Adrenal gland (tissue), 12 donors: ENCODE results near the gene GLIPR2. TPM values are rescaled to one million over a fixed set of nuclear protein-coding genes. Genes with fewer than 3 reads are reported as not detected.

ENCODE experiments used
- DNase-seq, 7 donors: peaks; one replicate each; pipeline ENCODE4 v3.0.0-alpha.2; 2019 to 2020
- H3K27ac ChIP-seq, 5 donors: fragments of 200-600 bp; sonication (generic) in 4 of 5; 1 replicate in 3 of 5; 2 replicates in 2 of 5; pipeline versions ENCODE4 v1.5.1 to v1.8.0; 2016 to 2020; ENCODE audit warnings: mild to moderate bottlenecking in 1 of 5
- H3K27me3 ChIP-seq: fragments of 200-600 bp; 2 replicates; pipeline ENCODE4 v1.8.0; 2021
- H3K36me3 ChIP-seq, 2 donors: fragments of 200-600 bp; replicated peaks in 1 of 2; 1 replicate in 1 of 2; 2 replicates in 1 of 2; pipeline versions ENCODE4 v1.5.1 to v1.8.0; 2018 to 2022
- H3K4me1 ChIP-seq, 2 donors: fragments of 200-600 bp; replicated peaks in 1 of 2; 1 replicate in 1 of 2; 2 replicates in 1 of 2; pipeline versions ENCODE4 v1.5.1 to v1.8.0; 2018 to 2021
- H3K4me3 ChIP-seq, 4 donors: fragments of 200-600 bp; sonication (generic) in 3 of 4; one replicate each; pipeline ENCODE4 v1.5.1; 2016 to 2018
- H3K9me3 ChIP-seq, 3 donors: fragments of 200-600 bp; sonication (generic) in 1 of 3; replicated peaks in 1 of 3; 1 replicate in 2 of 3; 2 replicates in 1 of 3; pipeline versions ENCODE4 v1.5.1 to v1.8.0; 2016 to 2021
- CTCF ChIP-seq, 6 experiments: fragments of 450-650 bp in 4 of 6; fragments of 200-600 bp in 2 of 6; sonication (generic) in 1 of 6; IDR thresholded peaks; 1 replicate in 5 of 6; 2 replicates in 1 of 6; pipeline versions ENCODE4 v1.5.1 to v1.8.0; 2016 to 2021; ENCODE audit warnings: antibody characterized with exemption in 6 of 6, mild to moderate bottlenecking in 2 of 6, moderate library complexity in 1 of 6
- POLR2A ChIP-seq, 2 donors: fragments of 450-650 bp; IDR thresholded peaks; one replicate each; pipeline ENCODE4 v1.6.1; 2017; ENCODE audit warnings: antibody characterized with exemption in 2 of 2, mild to moderate bottlenecking in 2 of 2, moderate library complexity in 1 of 2
- WGBS, 4 donors: extraction: QIAGEN DNeasy Blood & Tissue Kit in 2 of 4; methylation state at CpG; one replicate each; pipeline versions ENCODE4 v1.1.5 to v1.1.7; 2013 to 2017; 5-methylcytosine and 5-hydroxymethylcytosine counted together
- intact Hi-C, 2 donors: fragments of 100-400 bp; cut with DNase I; formaldehyde crosslinking; loops; one replicate each; pipeline versions ENCODE4 v1.14.1 to v1.15.0; 2022 to 2023
- polyA plus RNA-seq, 3 donors: library from polyadenylated mRNA; stranded (reverse); fragments of 200-250 nt in 2 of 3; fragments of 350-450 nt in 1 of 3; fragmentation: Illumina TruSeq in 1 of 3; extraction: RNeasy Lipid Tissue Mini Kit (QIAGEN cat#74804) in 1 of 3; gene quantifications; one replicate each; pipeline ENCODE4 v1.2.3, GENCODE V29; 2013 to 2014
- total RNA-seq, 9 donors: library from RNA; depleted of rRNA in 4 of 9; stranded (reverse); fragments of >200 nt in 4 of 9; fragments of 120-200 nt in 1 of 9; fragmentation: NEBNext Ultra II Directional in 1 of 9; extraction: Animal tissue kit (Norgen Biotek cat#: 25700) in 1 of 9; gene quantifications; one replicate each; pipeline versions ENCODE4 v1.1.0 to v1.2.4, GENCODE V29; 2013 to 2023
- donor health status: healthy with polysubstance abuse.
- donor health status: Bipolar disorder and iron deficiency.
- donor health status: DM: yes; HTN: yes; CAD: no.
- donor health status: DM: no; HTN: no; CAD: no.
- donor health status: DM: no; HTN: no; CAD: no.
- donor health status: DM: yes; HTN: yes; CAD: no.

GLIPR2 gene
- total and polyA plus RNA-seq, 12 donors, result 16.1 to 56.3 (median 33.5) TPM

- H3K4me3 ChIP-seq, result peak within 1 kb of the TSS; percentile 76 to 91 (median 79)
- 0 to 1% (median 0%) methylated on average over 22 to 68 of the region's 68 CpGs for WGBS, 4 donors
- H3K27ac ChIP-seq, result peak within 1 kb of the TSS; percentile 22 to 92 (median 87)
- peaks cover 37 to 45% of the 10 kb centered on the region in 2 donors for H3K4me1 ChIP-seq
- intact Hi-C loops, result loop anchor here in 1 of 2 donors (5.0 kb wide), 1 partner anchor 137 kb away; no protein-coding TSS in a partner anchor
- no peaks in the 10 kb centered on the region for H3K36me3 ChIP-seq
- no peaks in the 10 kb centered on the region for H3K9me3 ChIP-seq
- peak; percentile 38 to 70 (median 58) for TF ChIP-seq CTCF (IDR thresholded peaks at IDR 0.05)
- peak; percentile 85 to 90 for TF ChIP-seq POLR2A (IDR thresholded peaks at IDR 0.05)
- no peaks in the 10 kb centered on the region for H3K27me3 ChIP-seq
- DNase-seq, result peak; percentile 95 to 99 (median 98)
These were observed 54.1 kb downstream of the GLIPR2 start, which contains the start of gene CLTA for GRCh38 chr9:36190388-36191289. Gene CLTA (plus strand): TSS chr9:36190921. CDS start chr9:36191057, 136 bp downstream.

- peak overlapping the region; percentile 22 to 92 (median 87) for H3K27ac ChIP-seq
- H3K36me3 ChIP-seq, result no peaks in the 10 kb centered on the region
- no peak for TF ChIP-seq POLR2A (IDR thresholded peaks at IDR 0.05)
- no peak for TF ChIP-seq CTCF (IDR thresholded peaks at IDR 0.05)
- peaks cover 37 to 45% of the 10 kb centered on the region in 2 donors for H3K4me1 ChIP-seq
- H3K4me3 ChIP-seq, result peak overlapping the region; percentile 76 to 91 (median 79)
- H3K27me3 ChIP-seq, result no peaks in the 10 kb centered on the region
- intact Hi-C loops, result loop anchor here in 1 of 2 donors (5.0 kb wide), 1 partner anchor 136 kb away; no protein-coding TSS in a partner anchor
- 0 to 1% (median 0%) methylated on average over 11 to 18 of the region's 18 CpGs for WGBS, 4 donors
- no peaks in the 10 kb centered on the region for H3K9me3 ChIP-seq
- peak in 6 of 7 donors; percentile 30 to 66 (median 43) for DNase-seq
These were observed 54.7 kb downstream of the GLIPR2 start for GRCh38 chr9:36191290-36191645.

GRCh38 chr9:36191686-36192085 lies 55.2 kb downstream of the GLIPR2 start:
- no peak for DNase-seq
- peaks cover 37 to 45% of the 10 kb centered on the region in 2 donors for H3K4me1 ChIP-seq

More at GRCh38 chr9:36191686-36192085, 55.2 kb downstream of the GLIPR2 start:
- no peaks in the 10 kb centered on the region for H3K9me3 ChIP-seq
- no peaks in the 10 kb centered on the region for H3K27me3 ChIP-seq
- intact Hi-C loops, result loop anchor here in 1 of 2 donors (5.0 kb wide), 1 partner anchor 136 kb away; no protein-coding TSS in a partner anchor
- no peak for TF ChIP-seq CTCF (IDR thresholded peaks at IDR 0.05)
- TF ChIP-seq POLR2A (IDR thresholded peaks at IDR 0.05), result no peak
- peak overlapping the region in 2 of 5 donors; percentile 92 for H3K27ac ChIP-seq
- WGBS, 4 donors, result 0% methylated on average over 7 of the region's 7 CpGs
- H3K36me3 ChIP-seq, result peaks cover 0 to under 1% of the 10 kb centered on the region in 2 donors
- H3K4me3 ChIP-seq, result peak overlapping the region in 3 of 4 donors; percentile 76 to 91 (median 80)
